Suppressor macrophage treated with lipopolysaccharide for 1 hour (primary cell): ENCODE measurements around the gene MTF1.

Experiments used
- DNase-seq, 3 donors: peaks; one replicate each; pipeline ENCODE4 v3.0.0-alpha.2; 2020 to 2022

The MTF1 gene

DNA sequence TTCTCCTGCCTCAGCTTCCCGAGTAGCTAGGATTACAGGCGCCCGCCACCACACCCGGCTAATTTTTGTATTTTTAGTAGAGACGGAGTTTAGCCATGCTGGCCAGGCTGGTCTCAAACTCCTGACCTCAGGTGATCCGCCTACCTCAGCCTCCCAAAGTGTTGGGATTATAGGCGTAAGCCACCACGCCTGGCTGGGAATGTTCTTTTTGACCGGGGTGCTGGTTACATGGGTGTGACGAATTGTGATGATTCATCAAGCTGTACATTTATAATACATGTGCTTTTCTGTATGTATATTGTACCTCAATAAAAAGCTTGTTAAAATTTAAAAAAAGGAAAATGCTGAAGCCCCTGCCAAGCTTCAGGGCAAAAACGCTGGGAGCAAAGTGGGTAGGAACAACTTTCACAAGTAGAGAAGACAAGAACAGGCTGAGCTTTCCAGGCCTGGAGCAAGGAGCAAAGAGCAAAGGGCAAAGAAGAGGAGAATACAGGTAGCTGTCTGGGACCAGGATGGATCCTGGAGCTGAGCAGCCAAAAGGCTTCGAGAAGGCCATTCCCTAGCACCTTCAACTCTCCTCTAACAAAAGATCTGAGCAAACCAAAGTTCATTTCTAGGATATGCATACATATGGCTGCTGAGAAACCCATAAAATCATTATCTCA is 30.9 kb downstream of the MTF1 start:
- DNase-seq = no peak

GRCh38 chr1:37825506-37825905 is 33.9 kb downstream of the MTF1 start:
- DNase-seq = peak; percentile 77 to 88 (median 84)

DNA sequence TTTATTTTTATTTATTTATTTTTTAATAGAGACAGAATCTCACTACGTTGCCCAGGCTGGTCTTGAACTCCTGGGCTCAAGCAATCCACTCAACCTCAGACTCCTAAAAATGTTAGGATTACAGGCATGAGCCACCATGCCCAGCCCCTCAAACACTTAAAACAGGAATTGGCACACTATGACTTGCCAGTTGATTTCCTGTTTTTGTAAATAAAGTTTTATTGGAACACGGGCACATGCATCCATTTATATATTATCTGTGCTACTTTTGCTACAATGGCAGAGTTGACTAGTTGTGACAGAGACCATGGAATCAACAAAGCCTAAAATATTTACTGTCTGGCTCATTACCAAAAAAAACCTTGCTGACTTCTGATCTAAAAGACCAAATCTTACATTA is 35.4 kb downstream of the MTF1 start:
- no peak for DNase-seq

DNA sequence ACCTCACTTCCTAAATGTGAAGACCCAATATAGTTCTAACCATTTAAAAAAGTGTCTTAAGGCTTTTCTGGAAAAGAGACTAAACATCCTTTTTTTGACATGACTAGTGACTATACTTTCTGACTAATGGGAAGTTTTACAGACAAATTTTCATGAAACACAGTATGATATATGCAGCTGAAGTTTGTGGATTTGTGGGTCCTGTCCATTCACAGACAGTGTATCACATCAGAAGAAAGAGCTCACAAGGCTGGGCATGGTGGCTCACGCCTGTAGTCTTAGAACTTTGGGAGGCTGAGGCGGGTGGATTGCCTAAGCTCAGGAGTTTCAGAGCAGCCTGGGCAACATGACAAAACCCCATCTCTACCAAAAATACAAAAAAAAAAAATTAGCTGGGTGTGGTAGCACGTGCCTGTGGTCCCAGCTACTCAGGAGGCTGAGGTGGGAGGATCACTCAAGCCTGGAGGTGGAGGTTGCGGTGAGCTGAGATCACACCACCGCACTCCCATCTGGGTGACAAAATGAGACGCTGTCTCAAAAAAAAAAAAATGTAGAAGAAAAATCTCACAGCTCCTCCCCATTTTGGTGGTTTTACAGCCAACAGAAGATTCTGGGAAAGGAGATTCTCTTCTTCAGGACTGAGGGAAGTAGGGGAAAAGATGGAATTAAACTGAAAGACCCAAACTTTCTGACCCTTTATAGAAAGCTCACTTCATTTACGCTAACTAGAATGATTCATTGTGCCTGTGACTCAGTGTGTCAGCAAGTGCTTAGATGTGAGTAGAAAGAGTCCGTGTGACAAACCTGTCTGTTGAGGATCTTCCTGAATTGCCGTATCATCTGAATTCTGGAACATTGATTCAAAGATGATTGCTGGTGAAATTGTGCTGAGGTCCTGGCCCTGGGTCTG is 36.2 kb downstream of the MTF1 start:
- DNase-seq = peak; percentile 70 to 90 (median 90)

GRCh38 chr1:37821481-37821880 is 37.9 kb downstream of the MTF1 start:
- peak in 2 of 3 donors; percentile 44 to 67 for DNase-seq

DNA sequence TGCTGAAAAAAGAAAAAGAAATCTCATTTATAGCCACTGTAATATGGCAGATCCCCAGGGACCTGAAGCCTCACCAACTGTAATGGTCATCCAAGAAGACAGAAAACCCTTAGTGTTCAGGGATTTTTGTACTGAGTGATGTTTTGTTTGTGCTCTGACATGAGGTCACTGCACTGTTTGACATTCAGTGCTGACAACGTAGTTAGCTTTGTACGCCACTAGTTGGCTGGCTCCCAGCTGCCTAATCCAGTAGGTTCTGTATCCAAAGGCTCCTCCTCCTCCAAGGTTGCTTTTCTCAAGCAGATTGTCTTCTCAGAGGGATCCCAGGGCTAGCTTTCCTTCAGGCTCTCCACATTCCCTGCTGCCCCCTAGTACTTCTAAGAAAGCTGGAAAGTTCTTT is 41.9 kb downstream of the MTF1 start:
- peak in 1 of 3 donors; percentile 31 for DNase-seq

DNA sequence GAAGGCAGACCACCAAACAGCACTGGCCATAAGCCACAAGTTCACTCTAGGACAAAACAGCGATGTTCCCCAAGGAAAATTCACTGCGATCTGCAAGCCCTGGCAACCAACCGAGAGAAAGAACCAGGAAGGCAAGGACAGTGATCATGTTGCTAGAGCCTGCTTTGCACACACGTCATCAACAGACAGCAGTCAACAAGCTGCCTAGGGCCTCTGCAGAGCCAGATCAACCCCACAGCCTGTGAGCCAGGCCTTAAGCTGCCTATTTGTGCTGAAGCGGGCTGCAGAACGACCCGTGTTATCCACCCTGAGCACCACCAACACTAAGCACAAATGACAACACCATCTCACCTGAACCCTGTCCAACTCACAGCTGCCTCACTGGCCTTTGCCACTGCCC is 45.1 kb downstream of the MTF1 start:
- DNase-seq = no peak

- DNase-seq = peak; percentile 16 to 71 (median 57)
These were observed 45.8 kb downstream of the MTF1 start for GRCh38 chr1:37813529-37814145.

DNA sequence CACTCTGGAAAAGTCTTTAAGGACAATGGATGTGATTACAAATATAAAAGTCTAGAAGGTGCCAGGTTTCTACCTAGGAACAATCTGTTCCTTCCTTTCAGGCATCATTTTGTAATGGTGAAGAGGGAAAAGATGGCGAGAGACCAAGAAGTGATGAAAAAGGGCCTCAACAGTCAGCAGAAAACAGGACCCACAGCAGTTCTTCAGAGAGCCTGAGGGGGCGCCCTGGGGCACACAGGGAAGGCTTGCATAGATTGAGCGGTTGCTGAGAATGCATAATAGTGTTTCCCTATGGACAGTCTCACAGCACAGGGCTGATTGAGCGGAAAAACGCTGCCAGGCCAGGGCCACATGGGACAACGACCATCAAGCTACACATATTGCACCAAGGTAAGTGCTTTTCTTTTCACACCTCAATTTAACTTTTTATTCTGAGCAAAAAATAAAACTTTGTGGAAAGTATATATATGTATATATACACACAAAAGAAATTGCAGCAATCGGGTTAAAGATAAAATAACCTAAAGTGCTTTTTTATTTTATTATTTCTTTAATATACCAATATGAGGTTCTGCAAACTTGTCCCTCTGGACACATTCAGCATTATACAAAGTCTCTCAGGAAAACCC is 48.3 kb downstream of the MTF1 start:
- DNase-seq = peak; percentile 83 to 88 (median 86)

- DNase-seq = peak; percentile 33 to 53 (median 36)
These were observed 49.5 kb downstream of the MTF1 start for GRCh38 chr1:37809942-37810341.

DNA sequence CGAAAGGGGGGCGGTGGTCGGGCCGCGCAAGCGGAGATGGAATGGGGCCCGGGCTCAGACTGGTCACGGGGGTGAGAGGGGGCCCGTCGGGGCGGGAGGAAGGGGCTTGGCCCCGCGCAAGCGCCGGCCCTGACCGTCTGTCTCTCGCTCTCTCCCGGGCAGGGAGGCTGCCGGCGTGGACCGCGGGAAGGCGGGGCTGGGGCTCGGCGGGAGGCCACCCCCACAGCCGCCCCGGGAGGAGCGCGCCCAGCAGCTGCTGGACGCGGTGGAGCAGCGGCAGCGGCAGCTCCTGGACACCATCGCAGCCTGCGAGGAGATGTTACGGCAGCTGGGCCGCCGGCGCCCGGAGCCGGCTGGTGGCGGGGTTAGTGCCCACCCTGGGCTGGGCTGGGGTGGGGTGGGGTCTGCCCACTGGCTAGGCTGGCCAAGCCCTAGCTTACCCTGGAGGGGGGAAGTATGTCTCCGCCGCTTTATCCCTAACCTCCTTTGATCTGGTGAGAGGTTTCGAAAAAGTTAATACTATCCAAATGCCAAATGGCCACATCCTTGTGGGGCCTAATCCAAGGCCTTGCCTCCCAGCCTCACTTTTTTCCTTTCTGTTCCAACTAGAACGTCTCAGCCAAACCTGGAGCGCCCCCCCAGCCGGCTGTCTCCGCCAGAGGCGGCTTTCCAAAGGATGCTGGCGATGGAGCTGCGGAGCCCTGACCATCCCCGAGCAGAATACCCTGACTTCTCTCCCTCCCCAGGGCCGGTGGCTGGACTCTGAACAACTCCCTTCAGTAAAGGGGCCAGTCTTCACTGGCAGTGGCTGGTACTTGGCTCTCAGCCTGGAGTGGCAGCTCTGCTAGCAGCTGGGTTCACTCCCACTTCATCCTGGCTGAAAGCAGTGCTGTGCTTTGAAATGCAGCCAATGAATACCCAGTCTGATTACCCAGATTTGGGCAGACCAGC is 50.7 kb downstream of the MTF1 start:
- DNase-seq = peak; percentile 74 to 91 (median 84)

DNA sequence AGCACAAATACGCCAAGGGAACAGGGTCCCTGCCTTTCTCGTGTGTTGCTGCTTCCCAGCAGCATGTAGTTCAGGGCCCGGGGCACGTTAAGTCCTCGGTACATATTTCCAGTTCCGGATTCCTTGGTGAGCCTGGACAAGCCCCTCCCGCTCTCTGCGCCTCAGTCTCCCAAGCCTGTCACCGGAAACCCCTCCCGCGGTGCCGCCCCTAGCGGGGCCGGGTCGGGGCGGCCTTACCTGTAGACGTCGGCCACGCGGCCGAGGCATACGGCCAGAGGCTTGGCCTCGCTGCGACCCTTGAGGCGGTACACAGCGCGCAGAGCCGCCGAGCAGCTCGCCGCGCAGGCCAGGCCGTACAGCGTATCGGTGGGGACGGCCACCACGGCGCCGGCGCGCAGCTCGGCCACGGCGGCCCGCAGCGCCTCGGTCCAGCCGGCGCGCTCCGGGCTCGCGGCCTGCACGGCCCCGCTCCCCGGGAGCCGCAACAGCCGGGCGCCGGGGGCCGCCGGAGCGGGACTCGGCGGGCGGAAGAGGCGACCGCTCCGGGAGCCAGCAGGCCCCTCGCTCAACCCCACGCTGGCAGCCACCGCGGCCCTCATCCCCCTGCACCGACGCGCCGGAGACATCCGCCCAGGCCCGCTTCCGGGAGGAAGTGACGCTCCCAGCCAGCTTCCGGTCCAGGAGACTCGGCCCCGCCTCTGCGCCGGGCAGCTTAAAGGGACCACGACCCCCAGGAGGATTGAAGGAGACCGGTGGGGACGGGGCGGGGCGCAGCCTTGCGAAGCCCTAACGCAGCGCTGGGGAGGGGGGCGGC is 51.6 kb downstream of the MTF1 start, which contains the start of the genes C1orf122 and YRDC:
C1orf122 (plus strand) TSS at position 236 of the 814 bp plus-strand sequence. CDS start 615 bp downstream, outside the sequence.
YRDC (minus strand) TSS at position 654 of the 814 bp plus-strand sequence; CDS start at position 626, 28 bp downstream.
- peak; percentile 95 to 97 (median 97) for DNase-seq

- no peak for DNase-seq
These were observed 52.2 kb downstream of the MTF1 start for GRCh38 chr1:37807220-37807554.

DNA sequence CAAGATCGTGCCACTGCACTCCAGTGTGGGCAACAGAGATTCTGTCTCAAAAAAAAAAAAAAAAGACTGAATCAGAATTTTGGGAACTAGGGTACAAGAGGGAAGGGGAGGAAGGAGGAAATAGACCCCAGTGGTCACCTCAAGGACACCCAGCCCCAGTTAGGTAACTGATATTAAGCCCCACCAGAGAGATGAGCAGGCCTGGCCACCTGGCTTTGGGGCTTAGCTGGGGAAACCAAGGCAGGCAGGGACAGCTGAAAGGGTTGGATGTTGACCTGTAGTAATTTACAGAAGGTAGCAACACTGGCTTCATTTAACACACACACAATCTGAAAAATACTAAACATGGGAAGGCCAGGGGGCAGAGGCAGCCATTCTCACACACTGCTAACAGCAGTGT is 57.0 kb downstream of the MTF1 start:
- no peak for DNase-seq

DNA sequence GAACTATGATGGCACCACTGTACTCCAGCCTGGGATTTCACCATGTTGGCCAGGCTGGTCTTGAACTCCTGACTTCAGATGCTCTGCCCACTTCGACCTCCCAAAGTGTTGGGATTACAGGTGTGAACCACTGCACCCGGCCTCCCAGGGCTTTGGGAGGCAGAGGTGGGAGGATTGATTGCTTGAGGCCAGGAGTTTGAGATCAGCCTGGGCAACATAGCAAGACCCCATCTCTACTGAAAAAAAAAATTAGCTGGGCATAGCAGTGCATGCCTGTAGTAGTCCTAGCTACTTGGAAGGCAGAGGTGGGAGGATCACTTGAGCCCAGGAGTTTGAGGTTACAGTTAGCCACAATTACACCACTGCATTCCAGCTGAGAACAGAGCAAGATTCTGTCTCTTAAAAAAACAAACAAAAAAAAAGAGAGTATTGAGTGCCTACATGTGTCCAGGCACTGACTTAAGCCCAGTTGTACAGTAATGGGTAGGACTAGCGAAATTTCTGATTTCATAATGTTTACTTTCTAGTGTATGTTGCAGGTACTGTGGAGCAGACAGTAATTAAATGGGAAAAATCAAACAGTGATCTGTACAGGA is 61.5 kb downstream of the MTF1 start:
- DNase-seq = no peak

GRCh38 chr1:37795340-37796125 is 63.9 kb downstream of the MTF1 start:
- peak; percentile 51 to 78 (median 62) for DNase-seq

DNA sequence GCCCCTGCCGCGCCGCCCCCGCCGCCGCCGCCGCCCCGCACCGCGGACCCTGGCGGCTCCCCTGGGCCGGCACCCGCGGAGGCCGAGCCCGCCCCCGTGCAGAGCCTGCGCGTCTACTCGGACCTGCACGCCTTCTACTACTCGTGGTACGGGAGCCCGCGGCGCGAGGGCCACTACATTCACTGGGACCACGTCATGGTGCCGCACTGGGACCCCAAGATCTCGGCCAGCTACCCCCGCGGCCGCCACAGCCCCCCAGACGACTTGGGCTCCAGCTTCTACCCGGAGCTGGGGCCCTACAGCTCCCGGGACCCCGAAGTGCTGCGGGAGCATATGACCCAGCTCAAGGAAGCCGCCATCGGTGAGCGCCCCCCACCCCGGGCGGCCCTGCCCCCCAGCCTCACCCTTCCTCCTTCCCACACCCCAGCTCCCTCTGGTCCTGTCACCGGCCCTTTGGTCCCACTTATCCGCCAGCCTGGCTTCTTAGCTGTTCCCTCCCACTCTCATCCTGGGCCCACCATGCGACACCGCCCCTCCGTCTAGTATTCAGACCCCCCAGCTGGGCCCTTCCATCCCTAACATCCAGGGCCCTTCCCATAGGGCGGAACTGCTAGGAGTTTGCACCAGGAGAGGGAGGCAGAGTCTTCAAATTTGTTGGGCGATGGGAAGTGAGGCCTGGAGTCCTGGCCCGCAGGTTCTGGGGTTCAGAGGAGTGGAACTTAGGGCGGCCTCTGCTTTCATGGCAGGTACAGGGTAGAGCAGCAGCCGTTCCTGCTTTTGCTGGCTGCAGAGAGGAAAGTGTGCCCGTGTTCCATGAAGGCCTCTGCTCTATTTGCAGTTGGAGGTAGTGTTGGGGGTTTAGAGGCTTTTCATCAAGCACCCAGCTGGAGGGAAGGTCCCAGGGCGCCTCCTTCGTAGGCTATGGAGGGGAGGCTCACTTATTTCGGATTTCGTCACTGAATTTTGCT is 64.7 kb downstream of the MTF1 start:
- DNase-seq = peak; percentile 15 to 28 (median 23)

DNA sequence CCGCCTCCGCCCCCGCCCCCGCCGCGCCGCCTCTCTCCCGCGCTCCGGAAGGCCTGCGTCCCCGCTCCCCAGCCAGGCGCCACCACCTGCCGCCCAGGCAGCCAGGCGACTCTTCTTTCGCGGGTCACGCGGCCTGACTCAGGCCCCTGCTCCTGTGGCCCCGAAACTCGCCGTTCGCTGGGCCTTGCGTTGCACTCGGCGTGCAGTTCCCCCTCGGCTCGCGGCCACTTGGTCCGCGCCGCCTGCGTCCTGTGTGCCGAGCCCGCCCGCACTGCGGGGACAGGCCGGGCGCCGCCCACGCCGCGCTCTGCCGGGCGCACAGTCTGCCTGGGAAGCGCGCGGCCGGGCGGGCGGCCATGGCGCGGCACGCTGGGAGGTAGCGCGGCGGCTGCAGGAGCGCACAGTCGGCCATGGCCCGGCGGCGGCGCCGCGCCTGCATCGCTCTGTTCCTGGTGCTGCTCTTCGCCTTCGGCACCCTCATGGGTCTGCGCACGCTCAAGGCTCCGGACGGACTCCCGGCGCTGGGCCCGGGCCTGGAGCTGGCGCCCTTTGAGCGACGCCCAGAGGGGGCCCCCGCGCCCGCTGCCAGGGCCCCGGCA is 65.5 kb downstream of the MTF1 start, which contains the start of gene MANEAL:
MANEAL (plus strand) TSS at position 75 of the 599 bp plus-strand sequence; CDS start at position 411, 336 bp downstream.
- peak; percentile 77 to 90 (median 83) for DNase-seq
